OCI-LY7 (cell line): ENCODE results near the gene ATG9B. TPM values are rescaled to one million over a fixed set of nuclear protein-coding genes. Genes with fewer than 3 reads are reported as not detected.

Source experiments
- BruUV-seq: library from RNA; stranded (reverse); fragments of 400-500 nt; replicated peaks from 2 replicates; lab custom pipeline; 2021; lab: Mats Ljungman, UMichigan
- CTCF ChIA-PET: fragments of 300-600 bp; sonication (Branson Sonifier 250); formaldehyde crosslinking; loops from one replicate; lab custom pipeline; 2022; ENCODE audit warnings: antibody characterized with exemption; ENCODE audit not compliant: unreplicated experiment; lab: Charles Lee
- POLR2A ChIA-PET: fragments of 300-600 bp; sonication (Branson Sonifier 250); formaldehyde crosslinking; loops from one replicate; lab custom pipeline; 2022; ENCODE audit warnings: antibody characterized with exemption; lab: Charles Lee
- DNase-seq: peaks from one replicate; pipeline ENCODE4 v3.0.0-alpha.2; 2015; ENCODE audit warnings: low spot score
- H2AFZ ChIP-seq: fragments of 200-600 bp; sonication (generic), shearing (Covaris generic); 2 replicates; pipeline ENCODE4 v1.6.1; 2014; ENCODE audit warnings: mild to moderate bottlenecking, antibody characterized with exemption, low read length, moderate library complexity
- H3K27ac ChIP-seq: fragments of 200-600 bp; sonication (generic); 2 replicates; pipeline ENCODE4 v1.5.1; 2014; ENCODE audit warnings: mixed run types, low read depth, mild to moderate bottlenecking, moderate library complexity, low read length, inconsistent platforms; ENCODE audit not compliant: poor library complexity, severe bottlenecking
- H3K36me3 ChIP-seq: fragments of 200-600 bp; sonication (generic); 2 replicates; pipeline ENCODE4 v1.6.1; 2014; ENCODE audit warnings: mild to moderate bottlenecking, antibody characterized with exemption, low read length, moderate library complexity, mixed read lengths; ENCODE audit not compliant: insufficient read depth
- H3K4me1 ChIP-seq: fragments of 200-600 bp; sonication (generic); 2 replicates; pipeline ENCODE4 v1.5.1; 2014; ENCODE audit warnings: mild to moderate bottlenecking, low read length; ENCODE audit not compliant: insufficient read depth, poor library complexity, severe bottlenecking
- H3K4me2 ChIP-seq: fragments of 200-600 bp; sonication (generic); 2 replicates; pipeline ENCODE4 v1.6.1; 2014; ENCODE audit warnings: mild to moderate bottlenecking, low read length
- H3K4me3 ChIP-seq: fragments of 200-600 bp; sonication (generic); 2 replicates; pipeline ENCODE4 v1.5.1; 2014; ENCODE audit warnings: mild to moderate bottlenecking, low read depth, low read length; ENCODE audit not compliant: poor library complexity, severe bottlenecking
- H3K79me2 ChIP-seq: fragments of 200-600 bp; sonication (generic); 2 replicates; pipeline ENCODE4 v1.6.1; 2016; ENCODE audit warnings: low read depth, mild to moderate bottlenecking, low read length, moderate library complexity, mixed read lengths; ENCODE audit not compliant: insufficient read depth
- H3K9me2 ChIP-seq: fragments of 200-600 bp; sonication (generic); 2 replicates; pipeline ENCODE4 v1.6.1; 2016; ENCODE audit warnings: mild to moderate bottlenecking, low read length, mixed read lengths; ENCODE audit not compliant: insufficient read depth
- H3K9me3 ChIP-seq: fragments of 200-600 bp; sonication (generic); 2 replicates; pipeline ENCODE4 v1.6.1; 2014; ENCODE audit warnings: mild to moderate bottlenecking, mixed run types, low read length, mixed read lengths
- H4K20me1 ChIP-seq: fragments of 200-600 bp; sonication (generic); 2 replicates; pipeline ENCODE4 v1.6.1; 2014; ENCODE audit warnings: mild to moderate bottlenecking, antibody characterized with exemption, low read length, moderate library complexity, mixed read lengths; ENCODE audit not compliant: insufficient read depth
- EZH2phosphoT487 ChIP-seq: fragments of 200-600 bp; sonication (generic); IDR thresholded peaks from 2 replicates; pipeline ENCODE4 v1.6.1; 2018; ENCODE audit warnings: low read depth, borderline replicate concordance, mild to moderate bottlenecking, mixed run types, antibody characterized with exemption, low read length, moderate library complexity, mixed read lengths
- intact Hi-C: fragments of 100-400 bp; cut with micrococcal nuclease; formaldehyde crosslinking; loops from one replicate; pipeline ENCODE4 v1.10.0; 2022; ENCODE audit not compliant: unreplicated experiment
- total RNA-seq, 2 experiments: library from RNA; depleted of rRNA in 1 of 2; stranded (reverse); fragments of >200 nt in 1 of 2; shearing (Covaris generic) in 1 of 2; gene quantifications; 2 replicates each; pipeline ENCODE4 v1.2.3, GENCODE V29; 2014 to 2022
- TF ChIP-seq, protein P1 (sequence below): fragments of 200-600 bp; sonication (generic); conservative IDR thresholded peaks from 2 replicates; pipeline ENCODE4 v1.5.1; 2014; ENCODE audit warnings: mild to moderate bottlenecking, antibody characterized with exemption, low read length, moderate library complexity, mixed read lengths

ATG9B gene
- total RNA-seq, 2 experiments from 2014 or later, result 0.97 to 1.1 TPM

DNA sequence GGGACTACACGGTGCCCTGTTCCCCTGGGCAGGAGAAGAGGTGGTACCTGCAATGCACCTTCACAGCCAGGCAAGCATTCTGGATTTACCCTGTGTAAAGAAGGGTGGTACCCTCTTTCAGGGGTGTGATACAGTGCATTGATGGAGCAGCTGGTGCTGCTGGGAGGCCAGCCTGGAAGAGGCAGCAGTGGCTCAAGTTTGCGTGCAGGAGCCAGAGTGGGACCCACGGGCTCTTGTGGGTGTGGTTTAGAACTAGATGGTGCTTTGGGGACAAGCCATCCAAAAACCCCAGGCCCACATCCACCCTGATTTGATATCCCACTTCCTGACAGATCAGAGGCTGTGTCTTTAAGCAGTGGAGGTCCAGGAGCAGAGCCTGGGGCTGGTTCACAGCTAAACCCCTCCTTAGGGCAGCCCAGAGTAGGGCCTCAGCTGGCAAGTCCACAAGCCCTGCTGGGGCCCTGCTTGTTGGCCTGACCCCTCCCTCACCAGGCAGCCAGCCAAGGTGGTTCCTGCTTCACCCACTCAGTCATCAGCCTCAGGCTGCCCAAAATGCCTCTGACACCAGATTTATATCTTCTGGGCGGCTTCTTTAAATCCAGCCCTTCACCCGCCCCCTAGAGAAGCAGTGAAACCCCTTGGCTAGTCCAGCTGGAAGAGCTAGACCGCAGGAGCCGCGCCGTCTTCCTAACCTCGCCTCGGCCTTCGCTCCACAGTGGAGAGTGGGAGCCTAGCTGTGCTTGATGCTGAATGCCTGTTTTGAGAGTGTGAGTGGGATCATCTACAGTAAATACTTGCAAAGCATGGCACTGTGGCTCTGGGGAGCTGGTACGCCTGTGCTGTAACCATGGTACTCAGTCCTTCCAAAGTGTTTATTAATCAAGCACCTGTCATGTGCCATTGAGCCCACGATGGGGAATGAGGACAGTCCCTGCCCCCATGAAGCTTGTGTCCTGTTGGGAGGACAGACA is 22.6 kb upstream of the ATG9B start:
- ChIA-PET CTCF (no interaction called here), POLR2A (no interaction called here)
- Histone ChIP-seq H3K27ac (no peak overlapping the region), H2AFZ (no peak overlapping the region), H3K4me1 (no peaks in the 10 kb centered on the region), H3K4me2 (no peak overlapping the region), H4K20me1 (no peaks in the 10 kb centered on the region), H3K36me3 (no peaks in the 10 kb centered on the region), H3K9me3 (no peaks in the 10 kb centered on the region), H3K79me2 (no peaks in the 10 kb centered on the region), H3K4me3 (no peak overlapping the region), H3K9me2 (no peaks in the 10 kb centered on the region)
- BruUV-seq, result no TSS peak
- DNase-seq, result no peak
- TF ChIP-seq, protein P1, sequence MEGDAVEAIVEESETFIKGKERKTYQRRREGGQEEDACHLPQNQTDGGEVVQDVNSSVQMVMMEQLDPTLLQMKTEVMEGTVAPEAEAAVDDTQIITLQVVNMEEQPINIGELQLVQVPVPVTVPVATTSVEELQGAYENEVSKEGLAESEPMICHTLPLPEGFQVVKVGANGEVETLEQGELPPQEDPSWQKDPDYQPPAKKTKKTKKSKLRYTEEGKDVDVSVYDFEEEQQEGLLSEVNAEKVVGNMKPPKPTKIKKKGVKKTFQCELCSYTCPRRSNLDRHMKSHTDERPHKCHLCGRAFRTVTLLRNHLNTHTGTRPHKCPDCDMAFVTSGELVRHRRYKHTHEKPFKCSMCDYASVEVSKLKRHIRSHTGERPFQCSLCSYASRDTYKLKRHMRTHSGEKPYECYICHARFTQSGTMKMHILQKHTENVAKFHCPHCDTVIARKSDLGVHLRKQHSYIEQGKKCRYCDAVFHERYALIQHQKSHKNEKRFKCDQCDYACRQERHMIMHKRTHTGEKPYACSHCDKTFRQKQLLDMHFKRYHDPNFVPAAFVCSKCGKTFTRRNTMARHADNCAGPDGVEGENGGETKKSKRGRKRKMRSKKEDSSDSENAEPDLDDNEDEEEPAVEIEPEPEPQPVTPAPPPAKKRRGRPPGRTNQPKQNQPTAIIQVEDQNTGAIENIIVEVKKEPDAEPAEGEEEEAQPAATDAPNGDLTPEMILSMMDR, result no peak
- TF ChIP-seq EZH2phosphoT487, result no peak
- intact Hi-C loops, result no loop called here

DNA sequence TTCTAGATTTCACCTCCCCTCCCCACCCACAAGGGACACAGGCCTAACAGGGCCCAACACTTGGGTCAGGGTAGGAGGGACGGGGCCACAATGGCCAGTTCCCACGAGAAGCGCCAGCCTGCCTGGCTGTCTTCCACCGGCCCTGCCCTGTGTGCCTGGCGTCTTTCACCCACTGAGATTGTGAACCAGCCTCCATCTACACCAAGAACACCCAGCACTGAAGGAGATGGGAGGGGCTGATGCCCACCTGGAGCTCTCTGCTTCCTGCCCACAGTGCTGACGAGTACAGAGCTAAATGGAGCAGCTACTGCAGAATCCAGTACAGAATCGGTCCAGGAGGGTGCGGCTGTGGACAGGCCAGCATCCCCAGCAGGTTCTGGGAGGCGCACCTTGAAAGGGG is 21.7 kb upstream of the ATG9B start:
- H3K4me3 ChIP-seq, result no peak overlapping the region
- H3K27ac ChIP-seq, result no peak overlapping the region
- TF ChIP-seq, protein P1, result no peak
- TF ChIP-seq EZH2phosphoT487, result no peak
- POLR2A ChIA-PET, result no interaction called here
- no TSS peak for BruUV-seq
- H4K20me1 ChIP-seq, result no peaks in the 10 kb centered on the region
- H3K9me3 ChIP-seq, result no peaks in the 10 kb centered on the region
- no peaks in the 10 kb centered on the region for H3K36me3 ChIP-seq
- H3K9me2 ChIP-seq, result no peaks in the 10 kb centered on the region
- DNase-seq, result no peak
- intact Hi-C loops, result no loop called here
- CTCF ChIA-PET, result no interaction called here
- H3K4me1 ChIP-seq, result no peaks in the 10 kb centered on the region
- H2AFZ ChIP-seq, result no peak overlapping the region
- H3K79me2 ChIP-seq, result no peaks in the 10 kb centered on the region
- no peak overlapping the region for H3K4me2 ChIP-seq

DNA sequence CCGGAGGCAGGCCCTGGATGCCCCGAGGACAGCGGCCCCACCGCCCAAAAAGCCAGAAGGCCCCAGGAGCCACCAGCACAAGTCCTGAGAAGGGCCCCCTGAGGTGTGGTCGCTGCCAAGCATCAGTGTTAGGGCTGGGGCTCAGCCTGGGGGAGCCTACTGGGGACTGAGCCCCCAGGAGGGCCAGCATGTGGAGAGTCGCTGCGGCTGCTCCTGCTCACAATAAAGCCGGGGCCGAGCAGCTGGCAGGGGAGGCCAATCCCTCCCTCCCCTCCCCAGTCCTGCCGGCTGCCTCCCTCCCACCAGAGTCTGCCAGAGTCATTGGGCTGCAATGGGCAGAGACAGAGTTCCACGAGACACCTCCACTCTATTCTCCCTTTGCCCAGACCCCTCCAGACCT is 21.0 kb upstream of the ATG9B start:
- H3K36me3 ChIP-seq, result no peaks in the 10 kb centered on the region
- intact Hi-C loops, result no loop called here
- no peaks in the 10 kb centered on the region for H3K9me3 ChIP-seq
- H3K79me2 ChIP-seq, result no peaks in the 10 kb centered on the region
- no peak overlapping the region for H3K4me2 ChIP-seq
- ChIA-PET CTCF (no interaction called here), POLR2A (no interaction called here)
- no peak overlapping the region for H3K27ac ChIP-seq
- no peaks in the 10 kb centered on the region for H3K4me1 ChIP-seq
- H2AFZ ChIP-seq, result no peak overlapping the region
- H3K9me2 ChIP-seq, result no peaks in the 10 kb centered on the region
- no TSS peak for BruUV-seq
- TF ChIP-seq, protein P1, result no peak
- TF ChIP-seq EZH2phosphoT487, result no peak
- no peaks in the 10 kb centered on the region for H4K20me1 ChIP-seq
- DNase-seq, result no peak
- no peak overlapping the region for H3K4me3 ChIP-seq
